CD4-positive, alpha-beta T cell treated with Interleukin-1 beta for 1 hour (primary cell): Measurements from ENCODE around the gene HGFAC.

Source experiments
- DNase-seq, 2 donors: peaks; one replicate each; pipeline ENCODE4 v3.0.0-alpha.2; 2020 to 2022

Gene HGFAC

DNA sequence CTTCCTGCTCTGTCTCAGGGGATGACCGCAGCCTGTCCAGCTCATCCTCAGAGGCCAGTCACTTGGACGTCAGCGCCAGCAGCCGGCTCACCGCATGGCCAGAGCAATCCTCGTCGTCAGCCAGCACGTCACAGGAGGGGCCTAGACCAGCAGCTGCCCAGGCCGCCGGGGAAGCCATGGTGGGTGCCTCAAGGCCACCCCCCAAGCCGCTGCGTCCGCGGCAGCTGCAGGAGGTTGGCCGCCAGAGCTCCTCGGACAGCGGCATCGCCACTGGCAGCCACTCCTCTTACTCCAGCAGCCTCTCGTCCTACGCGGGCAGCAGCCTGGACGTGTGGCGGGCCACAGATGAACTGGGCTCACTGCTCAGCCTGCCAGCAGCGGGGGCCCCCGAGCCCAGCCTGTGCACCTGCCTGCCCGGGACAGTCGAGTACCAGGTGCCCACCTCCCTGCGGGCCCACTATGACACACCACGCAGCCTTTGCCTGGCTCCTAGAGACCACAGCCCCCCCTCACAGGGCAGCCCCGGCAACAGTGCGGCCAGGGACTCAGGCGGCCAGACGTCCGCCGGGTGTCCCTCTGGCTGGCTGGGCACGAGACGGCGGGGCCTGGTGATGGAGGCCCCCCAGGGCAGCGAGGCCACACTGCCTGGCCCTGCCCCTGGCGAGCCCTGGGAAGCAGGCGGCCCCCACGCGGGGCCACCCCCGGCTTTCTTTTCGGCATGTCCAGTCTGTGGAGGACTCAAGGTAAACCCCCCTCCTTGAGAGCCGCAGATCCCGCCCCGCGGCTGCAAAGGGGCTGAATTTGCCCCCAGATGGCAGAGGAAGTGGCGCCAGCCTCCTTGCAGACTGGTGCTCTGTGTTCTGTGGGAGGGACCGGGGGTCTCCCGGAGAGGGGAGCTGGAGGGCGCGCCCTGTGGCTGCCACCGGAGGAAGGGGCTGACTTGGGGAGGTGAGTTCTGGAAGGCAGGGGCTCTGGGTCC, 51.3 kb downstream of the HGFAC start:
- DNase-seq, result no peak

DNA sequence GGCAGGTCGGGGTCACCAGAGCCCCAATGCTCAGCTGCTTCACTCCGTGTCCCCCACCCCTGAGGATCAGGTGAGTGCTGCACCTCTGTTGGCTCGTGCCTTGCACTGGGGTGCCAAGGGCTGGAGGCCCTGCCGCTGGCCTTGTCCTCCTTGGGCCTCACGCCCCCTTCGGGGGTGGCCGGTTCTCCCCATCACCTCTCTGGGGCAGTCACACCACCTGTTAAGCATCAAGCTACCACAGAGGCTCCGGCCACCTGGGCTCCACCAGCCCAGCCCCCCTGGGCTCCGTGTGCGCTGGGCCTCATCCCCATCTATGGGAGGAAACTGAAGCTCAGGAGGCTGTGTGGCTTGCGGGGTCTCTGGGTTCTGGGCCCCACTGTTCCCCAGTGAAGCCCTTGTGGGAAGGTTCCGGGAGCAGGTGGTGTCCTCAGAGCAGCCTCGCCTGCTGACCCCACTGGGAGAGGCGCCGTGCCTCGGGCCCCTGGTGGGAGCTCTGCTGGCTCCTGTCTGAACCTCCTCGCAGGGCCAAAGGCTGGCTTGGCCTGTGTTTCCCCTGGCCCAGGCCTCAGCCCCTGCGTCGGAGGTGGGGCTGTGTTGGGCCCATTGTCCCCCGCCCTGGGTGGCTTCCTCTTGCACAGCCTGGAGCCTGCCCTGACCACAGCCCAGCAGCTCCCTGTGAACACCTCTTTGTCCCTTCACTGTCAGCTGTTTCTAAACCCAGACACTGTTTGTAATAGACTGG, 52.1 kb downstream of the HGFAC start:
- no peak for DNase-seq

DNA sequence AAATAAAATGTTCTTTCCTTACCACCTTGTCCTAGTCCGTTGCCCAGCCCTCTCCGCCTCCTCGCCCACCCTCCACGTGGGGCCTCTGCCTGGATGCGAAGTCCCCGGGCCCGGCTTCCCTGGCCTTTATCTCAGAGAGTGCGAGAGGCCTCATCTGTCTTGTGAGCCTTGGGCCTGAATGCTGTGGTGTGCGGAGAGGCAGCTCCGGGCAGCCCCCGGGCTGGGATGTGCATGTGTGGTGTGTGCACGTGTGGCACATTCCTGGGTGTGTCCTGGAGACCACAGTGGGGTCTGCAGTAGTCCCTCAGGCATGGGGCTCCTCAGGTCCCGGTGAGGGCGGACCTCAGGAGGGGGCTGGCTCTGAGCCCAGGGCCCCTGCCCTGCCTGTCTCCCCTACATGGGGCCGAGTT, 52.7 kb downstream of the HGFAC start:
- DNase-seq, result no peak

DNA sequence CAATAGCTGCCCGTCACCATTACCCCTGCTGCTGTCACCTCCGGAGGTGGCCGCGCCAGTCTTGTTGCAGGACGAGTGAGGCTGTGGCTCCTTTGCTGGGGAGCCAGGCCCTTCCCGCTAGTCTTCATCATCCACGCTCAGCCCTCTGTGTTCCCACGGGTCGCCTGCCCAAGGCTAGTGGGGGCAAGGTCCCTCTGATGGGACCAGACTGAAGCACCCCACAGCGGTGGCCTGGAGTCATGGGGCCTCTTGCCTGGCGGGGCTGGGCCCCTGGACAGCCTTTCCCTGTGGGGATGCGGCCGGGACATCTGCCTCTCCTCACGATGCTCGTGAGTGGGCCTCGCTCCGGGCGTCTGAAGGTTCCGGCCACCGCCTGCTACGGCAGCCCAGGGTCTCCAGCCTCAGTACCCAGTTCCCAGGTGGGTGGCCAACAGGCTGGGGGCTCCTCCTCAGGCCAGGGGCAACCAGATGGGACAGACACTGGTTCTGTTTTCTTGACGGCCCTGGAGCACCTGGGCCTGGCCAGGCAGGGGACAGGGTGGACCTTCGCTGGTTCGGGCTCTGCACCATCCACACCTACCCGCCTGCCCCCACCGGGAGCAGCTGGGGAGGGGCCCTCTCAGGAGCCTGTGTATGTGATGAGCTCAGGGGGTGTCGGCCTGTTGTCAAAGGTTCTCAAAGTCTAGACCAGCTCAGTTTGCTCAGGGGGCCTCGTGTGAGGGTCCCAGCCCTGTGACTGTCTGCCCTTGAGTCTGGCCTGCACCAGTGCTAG, 53.6 kb downstream of the HGFAC start:
- no peak for DNase-seq

DNA sequence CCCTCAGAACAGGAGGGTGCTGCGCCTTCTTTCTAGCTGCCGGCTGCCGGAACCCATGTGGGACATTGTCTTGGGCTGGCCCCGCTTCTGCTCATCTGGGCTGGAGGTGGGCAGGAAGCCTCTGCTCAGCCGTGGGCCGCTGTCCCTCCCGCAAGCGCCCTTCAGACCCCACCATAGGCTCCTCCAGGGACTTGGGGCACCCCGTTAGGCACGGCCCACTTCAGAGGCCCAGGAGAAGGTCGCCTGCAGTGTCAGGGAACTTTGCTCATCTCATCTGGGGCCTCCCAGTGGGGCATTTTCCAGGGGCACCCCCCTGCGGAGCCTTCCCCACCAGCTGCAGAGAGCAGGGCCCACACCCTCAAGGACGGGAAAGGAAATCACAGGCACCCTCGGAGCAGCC, 54.3 kb downstream of the HGFAC start:
- DNase-seq, result no peak

DNA sequence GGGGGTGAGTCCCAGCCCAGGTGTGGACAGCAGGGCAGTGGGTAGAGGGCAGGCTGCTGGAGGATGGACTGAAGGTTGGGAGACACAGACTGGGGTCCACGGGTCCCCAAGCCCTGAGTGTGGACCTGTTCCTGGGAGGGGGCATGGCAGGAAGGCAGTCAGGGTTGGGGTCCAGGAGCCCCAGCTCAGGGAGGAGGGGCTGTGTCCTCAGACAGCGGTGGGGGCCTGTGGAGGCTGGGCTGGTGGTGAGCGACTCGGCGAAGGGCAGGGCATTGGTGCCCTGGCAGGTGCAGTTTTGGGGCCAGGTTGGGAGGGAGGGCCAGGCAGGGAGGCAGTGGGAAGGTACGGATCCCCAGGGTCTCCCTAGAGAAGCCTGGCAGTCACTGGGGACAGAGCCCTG, 55.3 kb downstream of the HGFAC start:
- no peak for DNase-seq

DNA sequence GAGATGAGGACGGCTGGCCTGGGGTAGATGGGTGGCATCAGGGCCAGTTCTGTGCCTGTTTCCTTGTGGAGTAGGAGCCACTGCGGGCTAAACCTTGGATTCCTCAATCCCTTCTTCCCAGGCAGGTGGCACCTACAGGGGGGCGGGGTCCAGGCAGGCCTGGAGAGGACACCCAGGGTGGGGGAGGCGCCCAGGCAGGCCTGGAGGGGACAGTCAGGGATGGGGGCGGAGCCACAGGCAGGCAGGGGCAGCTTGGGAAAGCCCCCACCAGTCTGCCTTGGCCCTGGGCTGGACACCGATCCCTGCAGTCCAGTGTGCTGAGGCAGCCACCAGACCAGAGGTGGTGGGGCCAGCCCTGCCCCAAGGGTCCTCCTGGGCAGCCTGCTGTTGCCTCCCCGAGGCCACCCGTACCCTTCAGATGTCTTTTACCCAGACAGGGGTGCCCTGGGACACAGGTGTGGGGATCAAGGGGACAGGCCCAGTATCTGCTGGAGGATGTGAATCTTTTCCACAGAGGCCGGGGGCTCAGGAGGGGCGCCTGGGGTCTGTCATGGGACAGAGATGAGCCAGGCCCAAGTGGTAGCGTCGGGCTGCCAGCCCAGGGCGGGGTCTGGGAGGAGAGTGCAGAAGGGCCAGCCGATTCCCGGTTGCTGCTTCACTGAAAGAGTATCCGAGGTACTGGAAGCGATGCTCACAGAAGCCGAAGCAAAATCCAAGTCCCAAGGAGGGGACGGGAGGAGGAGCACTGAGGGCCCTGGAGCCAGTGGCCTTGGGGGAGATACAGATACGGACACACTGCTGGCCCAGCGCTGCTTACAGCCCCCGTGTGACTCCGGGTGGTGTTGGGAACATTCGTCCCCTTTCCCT, 56.0 kb downstream of the HGFAC start:
- DNase-seq, result no peak

DNA sequence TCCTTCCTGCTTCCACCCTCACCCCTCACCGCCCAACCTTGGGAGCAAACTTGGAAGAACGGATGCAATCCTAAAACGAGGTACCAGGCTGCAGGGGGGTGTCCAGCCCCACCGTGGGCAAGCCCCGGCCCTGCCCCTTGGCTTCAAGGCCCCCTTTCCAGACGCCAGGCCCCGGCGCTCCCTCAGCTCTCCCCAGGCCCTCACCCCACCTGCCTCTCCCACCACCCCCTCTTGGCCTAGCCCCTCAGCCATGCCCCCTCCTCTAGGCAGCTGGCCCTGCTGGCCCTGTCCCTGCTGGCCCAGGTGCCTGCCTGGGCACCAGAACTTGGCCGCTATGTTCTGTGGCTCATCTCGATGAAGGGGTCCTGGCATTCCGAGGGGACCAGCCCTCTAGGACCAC, 56.6 kb downstream of the HGFAC start:
- DNase-seq, result no peak
